Mucosa of gallbladder (tissue), 1 donor: ENCODE measurements around the gene UTP14C. TPM values are rescaled to one million over a fixed set of nuclear protein-coding genes. Genes with fewer than 3 reads are reported as not detected.
"Not testable (repeated sequence)": the region's sequence is repeated elsewhere in the genome, so short reads cannot be mapped to it uniquely, and the experiment has no call there.

Source experiments
- DNase-seq: peaks from one replicate; pipeline ENCODE4 v3.0.0-alpha.2; 2020; ENCODE audit warnings: low spot score
- total RNA-seq: library from RNA; stranded (reverse); gene quantifications from one replicate; pipeline ENCODE4 v1.2.1, GENCODE V29; 2021
- donor health status: DM: no; HTN: no; CAD: no.

UTP14C gene
- total RNA-seq, 1 donor from 2014 or later: 20.1 TPM

- DNase-seq: no peak
Measured at GRCh38 chr13:52043675-52044074, 19.2 kb downstream of the UTP14C start.

GRCh38 chr13:52047463-52047862 lies 23.0 kb downstream of the UTP14C start:
- no peak for DNase-seq

DNA sequence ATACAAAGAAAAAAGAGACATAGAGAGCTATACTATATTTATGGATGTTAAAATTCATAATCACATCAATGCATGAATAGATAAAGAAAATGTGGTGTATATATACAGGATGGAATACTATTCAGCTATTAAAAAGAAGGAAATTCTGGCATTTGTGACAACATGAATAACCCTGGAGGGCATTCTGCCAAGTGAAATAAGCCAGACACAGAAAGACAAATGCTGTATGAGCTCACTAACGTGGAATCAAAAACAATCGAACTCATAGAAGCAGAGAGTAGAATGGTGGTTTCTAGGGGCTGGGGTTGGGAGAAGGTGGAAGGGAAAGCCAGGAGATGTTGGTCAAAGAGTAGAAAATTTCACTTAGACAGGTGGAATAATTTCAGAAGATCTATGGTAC lies 24.0 kb downstream of the UTP14C start:
- DNase-seq: no peak

DNA sequence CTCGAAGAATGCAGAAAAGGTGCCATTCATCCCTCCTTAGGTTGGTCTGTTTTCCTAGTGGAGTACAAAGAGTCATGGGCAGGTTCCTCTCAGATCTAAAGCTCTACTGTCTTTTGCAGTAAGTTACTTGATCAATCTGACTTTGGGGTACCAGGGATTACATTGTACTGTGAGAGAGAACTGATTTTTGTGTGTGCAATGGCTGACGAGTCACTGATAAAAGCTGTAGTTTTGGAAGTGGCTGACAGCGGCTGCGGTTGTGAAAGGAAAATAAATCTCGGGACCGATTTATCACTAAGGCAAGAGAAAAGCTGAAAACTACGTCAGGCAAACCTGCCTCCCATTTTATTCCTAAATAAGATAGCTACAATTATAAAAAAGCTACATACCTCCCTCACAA lies 26.9 kb downstream of the UTP14C start:
- DNase-seq: no peak

- DNase-seq: peak; percentile 11
Measured at GRCh38 chr13:52053460-52053859, 29.0 kb downstream of the UTP14C start.

DNA sequence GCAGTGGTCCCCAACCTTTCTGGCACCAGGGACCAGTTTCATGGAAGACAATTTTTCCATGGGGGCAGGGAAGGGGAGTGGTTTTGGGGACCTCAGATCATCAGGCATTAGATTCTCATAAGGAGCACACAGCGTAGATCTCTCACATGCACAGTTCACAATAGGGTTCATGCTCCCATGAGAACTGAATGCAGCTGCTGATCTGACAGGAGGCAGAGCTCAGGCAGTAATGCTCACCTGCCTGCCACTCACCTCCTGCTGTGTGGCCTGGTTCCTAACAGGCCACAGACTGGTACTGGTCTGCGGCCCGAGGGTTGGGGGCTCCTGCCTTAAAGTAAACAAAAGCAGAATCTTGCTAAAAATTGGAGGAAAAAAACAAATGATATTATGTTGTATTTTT lies 36.6 kb downstream of the UTP14C start:
- not testable (repeated sequence) for DNase-seq

GRCh38 chr13:52061587-52061986 lies 37.1 kb downstream of the UTP14C start:
- no peak for DNase-seq

DNA sequence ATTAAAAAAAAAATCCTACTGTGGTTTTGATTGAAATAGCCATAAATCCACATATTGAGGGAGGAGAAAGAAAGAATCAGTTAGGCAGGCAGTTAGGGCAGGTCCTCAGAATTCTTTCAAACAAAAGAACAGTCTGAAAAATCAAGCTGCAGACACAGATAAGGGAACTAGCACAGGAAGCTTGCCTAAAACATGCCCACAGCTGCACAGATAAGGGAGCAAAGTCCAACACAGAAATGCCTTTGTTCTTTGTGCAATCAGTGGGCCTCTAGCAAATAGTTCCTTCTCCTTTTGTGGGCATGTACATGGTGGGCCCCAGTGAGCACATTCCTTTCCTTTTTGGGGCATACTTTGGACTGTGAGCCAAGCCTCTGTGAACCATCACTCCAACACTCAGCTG lies 42.7 kb downstream of the UTP14C start:
- DNase-seq: no peak

DNA sequence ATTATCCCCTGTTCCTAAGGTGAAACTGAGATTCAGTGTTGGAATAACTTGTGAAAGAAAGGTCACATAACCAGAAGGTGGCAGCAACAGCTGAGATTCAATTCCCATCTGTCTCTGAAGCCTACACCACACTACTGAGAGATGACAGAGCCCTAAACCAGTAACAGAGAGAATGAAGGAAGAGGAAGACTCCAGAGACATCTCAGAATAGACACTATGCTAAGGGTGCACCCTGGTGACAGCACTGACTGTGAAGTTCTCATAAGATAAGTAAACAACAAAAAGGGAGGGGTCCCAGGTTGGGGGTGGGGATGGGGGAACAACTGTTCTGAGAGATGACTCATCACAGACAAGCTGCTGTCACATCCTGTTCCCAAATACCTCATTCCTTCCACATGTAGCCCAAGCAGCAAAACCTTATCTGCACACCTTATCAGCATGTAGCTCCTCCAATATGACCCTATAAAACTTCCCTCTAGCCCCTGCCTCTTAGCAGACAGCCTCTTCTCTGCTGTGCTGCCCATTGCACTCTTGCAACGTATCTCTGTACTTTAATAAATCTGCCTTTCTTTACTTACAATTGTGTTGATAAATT lies 46.5 kb downstream of the UTP14C start:
- DNase-seq: no peak

Other genes with a start within 250 kb of the UTP14C start
- gene DHRS12, start 220.5 kb upstream of the UTP14C start, total RNA-seq: 12.3 TPM
- gene TMEM272, start 179.5 kb upstream of the UTP14C start, total RNA-seq: 1.0 TPM
- gene CCDC70, start 162.7 kb upstream of the UTP14C start, total RNA-seq: not detected
- 54.9 TPM for gene ATP7B, start 13.2 kb upstream of the UTP14C start, total RNA-seq
- gene ALG11, start 12.3 kb upstream of the UTP14C start, total RNA-seq: 37.3 TPM
- 0.29 TPM for gene NEK5, start 104.4 kb downstream of the UTP14C start, total RNA-seq
- 8.4 TPM for gene NEK3, start 134.9 kb downstream of the UTP14C start, total RNA-seq